Cardiac fibroblast (primary cell): Measurements from ENCODE around the gene SPON2.

Source experiments
- DNase-seq, 2 donors: peaks; one replicate each; pipeline versions ENCODE4 v3.0.0 to v3.0.0-alpha.2; 2010; ENCODE audit warnings: low read depth in 2 of 2
- H3K4me3 ChIP-seq, 2 donors: replicated peaks in 1 of 2; 1 replicate in 1 of 2; 2 replicates in 1 of 2; pipeline ENCODE4 v1.5.1; 2011; ENCODE audit warnings: low read depth in 2 of 2, low read length in 2 of 2, mild to moderate bottlenecking in 2 of 2, moderate library complexity in 1 of 2
- TF ChIP-seq, protein P1 (sequence below): IDR thresholded peaks from one replicate; pipeline ENCODE4 v1.5.1; 2011; ENCODE audit warnings: low read depth, mild to moderate bottlenecking, low read length, inconsistent platforms

Gene SPON2

GRCh38 chr4:1172228-1172851 is at the start of gene SPON2:
TSS of gene SPON2 (minus strand) at chr4:1172583.
- DNase-seq, result peak; percentile 28 to 70

DNA sequence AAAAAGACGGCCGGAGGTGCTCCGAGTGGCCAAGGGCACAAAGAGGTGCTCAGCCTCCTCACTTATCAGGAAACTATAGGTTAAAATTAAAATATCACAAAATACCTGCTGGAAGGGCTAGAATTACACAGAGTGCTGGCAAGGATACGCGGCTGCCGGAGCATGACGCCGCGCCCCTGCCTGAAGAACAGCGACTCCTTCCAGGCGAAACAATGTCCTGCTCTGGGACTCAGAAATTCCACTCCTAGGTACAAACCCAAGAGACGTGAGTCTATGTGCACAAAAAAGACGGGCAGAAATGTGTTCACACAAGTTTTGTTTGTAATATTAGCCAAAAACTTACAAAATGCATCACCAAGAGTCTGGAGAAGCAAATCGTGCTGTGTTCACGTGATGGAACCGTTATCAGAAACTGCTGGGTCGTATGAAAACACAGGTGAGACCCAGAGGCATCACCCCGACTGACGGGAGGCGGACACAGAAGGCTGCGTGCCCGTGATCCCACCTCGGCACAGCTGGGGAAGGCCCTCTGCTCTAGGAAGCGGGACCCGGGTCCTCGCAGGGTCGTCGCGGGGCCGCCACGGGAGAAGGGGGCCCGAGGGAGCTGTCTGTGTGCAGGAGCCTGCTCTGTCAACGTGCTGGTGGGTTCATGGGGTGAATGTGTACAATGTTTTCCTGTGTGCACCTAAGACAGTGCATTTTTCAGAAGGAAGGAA is 48.9 kb upstream of the SPON2 start:
- no peak overlapping the region for H3K4me3 ChIP-seq
- no peak for DNase-seq
- TF ChIP-seq, protein P1, sequence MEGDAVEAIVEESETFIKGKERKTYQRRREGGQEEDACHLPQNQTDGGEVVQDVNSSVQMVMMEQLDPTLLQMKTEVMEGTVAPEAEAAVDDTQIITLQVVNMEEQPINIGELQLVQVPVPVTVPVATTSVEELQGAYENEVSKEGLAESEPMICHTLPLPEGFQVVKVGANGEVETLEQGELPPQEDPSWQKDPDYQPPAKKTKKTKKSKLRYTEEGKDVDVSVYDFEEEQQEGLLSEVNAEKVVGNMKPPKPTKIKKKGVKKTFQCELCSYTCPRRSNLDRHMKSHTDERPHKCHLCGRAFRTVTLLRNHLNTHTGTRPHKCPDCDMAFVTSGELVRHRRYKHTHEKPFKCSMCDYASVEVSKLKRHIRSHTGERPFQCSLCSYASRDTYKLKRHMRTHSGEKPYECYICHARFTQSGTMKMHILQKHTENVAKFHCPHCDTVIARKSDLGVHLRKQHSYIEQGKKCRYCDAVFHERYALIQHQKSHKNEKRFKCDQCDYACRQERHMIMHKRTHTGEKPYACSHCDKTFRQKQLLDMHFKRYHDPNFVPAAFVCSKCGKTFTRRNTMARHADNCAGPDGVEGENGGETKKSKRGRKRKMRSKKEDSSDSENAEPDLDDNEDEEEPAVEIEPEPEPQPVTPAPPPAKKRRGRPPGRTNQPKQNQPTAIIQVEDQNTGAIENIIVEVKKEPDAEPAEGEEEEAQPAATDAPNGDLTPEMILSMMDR, result no peak

More at GRCh38 chr4:1172228-1172851, at the start of gene SPON2:
- peak within 1 kb of the TSS; percentile 52 to 57 for H3K4me3 ChIP-seq
- TF ChIP-seq, protein P1, result no peak

DNA sequence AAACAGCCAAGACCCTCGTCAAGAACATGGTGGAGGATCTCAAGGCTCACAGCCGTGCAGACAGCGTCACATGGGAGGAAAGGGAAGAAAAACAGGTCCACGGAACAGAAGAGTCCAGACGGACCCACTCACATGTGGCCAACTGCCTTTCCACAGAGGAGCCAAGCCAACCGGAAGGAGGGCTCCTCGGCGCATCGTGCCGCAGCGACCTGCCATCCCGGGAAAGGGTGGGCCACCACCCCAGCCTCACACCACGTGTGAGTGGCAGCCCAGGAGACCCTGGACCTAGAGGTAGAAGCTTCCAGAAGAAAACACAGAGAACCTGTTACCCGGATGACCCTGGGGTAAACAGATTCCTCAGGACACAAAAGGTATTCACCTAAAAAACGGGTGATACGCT is 48.2 kb upstream of the SPON2 start:
- TF ChIP-seq, protein P1, result no peak
- no peak for DNase-seq
- no peak overlapping the region for H3K4me3 ChIP-seq

DNA sequence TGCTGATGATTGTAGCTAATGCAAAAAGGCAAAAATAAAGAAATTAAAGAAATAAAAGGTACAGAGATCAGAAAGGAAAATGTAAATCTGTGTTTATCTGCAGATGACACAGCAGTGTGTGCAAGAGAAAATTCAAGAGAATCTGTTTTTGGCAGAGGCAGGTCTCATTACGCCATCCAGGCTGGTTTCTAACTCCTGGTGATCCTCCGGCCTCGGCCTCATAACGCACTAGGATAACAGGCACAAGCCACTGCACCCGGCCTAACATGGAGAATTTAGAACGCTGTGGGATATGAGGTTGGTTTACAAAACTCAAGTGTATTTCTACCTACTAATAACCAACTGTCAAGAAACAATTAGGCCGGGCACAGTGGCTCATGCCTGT is 47.2 kb upstream of the SPON2 start:
- TF ChIP-seq, protein P1, result no peak
- no peak overlapping the region for H3K4me3 ChIP-seq
- peak in 1 of 2 donors; percentile 56 for DNase-seq

- H3K4me3 ChIP-seq, result no peak overlapping the region
- DNase-seq, result no peak
- TF ChIP-seq, protein P1, result no peak
These were observed 46.5 kb upstream of the SPON2 start for GRCh38 chr4:1218634-1219565.

- DNase-seq, result no peak
- TF ChIP-seq, protein P1, result no peak
- H3K4me3 ChIP-seq, result no peak overlapping the region
These were observed 45.0 kb upstream of the SPON2 start for GRCh38 chr4:1217366-1217765.
